Epithelial cell of proximal tubule (primary cell): ENCODE data around the gene PRPF8. TPM values are rescaled to one million over a fixed set of nuclear protein-coding genes. Genes with fewer than 3 reads are reported as not detected.

Experiments
- DNase-seq: peaks from one replicate; pipeline ENCODE4 v3.0.0-alpha.2; 2011; ENCODE audit warnings: low read depth
- H3K4me3 ChIP-seq: 2 replicates; pipeline ENCODE4 v1.5.1; 2011; ENCODE audit warnings: low read depth, mild to moderate bottlenecking, low read length
- total RNA-seq: library from RNA; depleted of rRNA; stranded (reverse); fragments of >200 nt; gene quantifications from 2 replicates; pipeline ENCODE4 v1.2.3, GENCODE V29; 2015
- TF ChIP-seq, protein P1 (sequence below): conservative IDR thresholded peaks from 2 replicates; pipeline ENCODE4 v1.5.1; 2012; ENCODE audit warnings: low read depth, mild to moderate bottlenecking, low read length

Gene PRPF8
- total RNA-seq, 1 donor from 2014 or later: 119 TPM

DNA sequence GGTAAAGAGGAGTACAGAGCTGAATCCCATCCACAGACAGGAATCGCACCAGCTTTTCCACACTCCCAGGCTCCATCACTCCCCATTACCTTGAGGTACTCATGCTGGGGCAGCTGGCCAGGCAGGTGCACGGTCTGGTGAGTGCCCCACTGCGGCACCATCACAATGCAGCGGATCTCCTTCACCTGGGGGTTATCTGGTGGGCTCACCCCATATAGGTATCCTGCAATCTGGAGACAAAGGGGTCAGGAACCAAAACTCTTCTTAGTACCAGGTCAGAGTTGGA, 33.2 kb downstream of the PRPF8 start:
- TF ChIP-seq, protein P1, sequence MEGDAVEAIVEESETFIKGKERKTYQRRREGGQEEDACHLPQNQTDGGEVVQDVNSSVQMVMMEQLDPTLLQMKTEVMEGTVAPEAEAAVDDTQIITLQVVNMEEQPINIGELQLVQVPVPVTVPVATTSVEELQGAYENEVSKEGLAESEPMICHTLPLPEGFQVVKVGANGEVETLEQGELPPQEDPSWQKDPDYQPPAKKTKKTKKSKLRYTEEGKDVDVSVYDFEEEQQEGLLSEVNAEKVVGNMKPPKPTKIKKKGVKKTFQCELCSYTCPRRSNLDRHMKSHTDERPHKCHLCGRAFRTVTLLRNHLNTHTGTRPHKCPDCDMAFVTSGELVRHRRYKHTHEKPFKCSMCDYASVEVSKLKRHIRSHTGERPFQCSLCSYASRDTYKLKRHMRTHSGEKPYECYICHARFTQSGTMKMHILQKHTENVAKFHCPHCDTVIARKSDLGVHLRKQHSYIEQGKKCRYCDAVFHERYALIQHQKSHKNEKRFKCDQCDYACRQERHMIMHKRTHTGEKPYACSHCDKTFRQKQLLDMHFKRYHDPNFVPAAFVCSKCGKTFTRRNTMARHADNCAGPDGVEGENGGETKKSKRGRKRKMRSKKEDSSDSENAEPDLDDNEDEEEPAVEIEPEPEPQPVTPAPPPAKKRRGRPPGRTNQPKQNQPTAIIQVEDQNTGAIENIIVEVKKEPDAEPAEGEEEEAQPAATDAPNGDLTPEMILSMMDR: no peak
- DNase-seq: no peak
- no peak overlapping the region for H3K4me3 ChIP-seq

DNA sequence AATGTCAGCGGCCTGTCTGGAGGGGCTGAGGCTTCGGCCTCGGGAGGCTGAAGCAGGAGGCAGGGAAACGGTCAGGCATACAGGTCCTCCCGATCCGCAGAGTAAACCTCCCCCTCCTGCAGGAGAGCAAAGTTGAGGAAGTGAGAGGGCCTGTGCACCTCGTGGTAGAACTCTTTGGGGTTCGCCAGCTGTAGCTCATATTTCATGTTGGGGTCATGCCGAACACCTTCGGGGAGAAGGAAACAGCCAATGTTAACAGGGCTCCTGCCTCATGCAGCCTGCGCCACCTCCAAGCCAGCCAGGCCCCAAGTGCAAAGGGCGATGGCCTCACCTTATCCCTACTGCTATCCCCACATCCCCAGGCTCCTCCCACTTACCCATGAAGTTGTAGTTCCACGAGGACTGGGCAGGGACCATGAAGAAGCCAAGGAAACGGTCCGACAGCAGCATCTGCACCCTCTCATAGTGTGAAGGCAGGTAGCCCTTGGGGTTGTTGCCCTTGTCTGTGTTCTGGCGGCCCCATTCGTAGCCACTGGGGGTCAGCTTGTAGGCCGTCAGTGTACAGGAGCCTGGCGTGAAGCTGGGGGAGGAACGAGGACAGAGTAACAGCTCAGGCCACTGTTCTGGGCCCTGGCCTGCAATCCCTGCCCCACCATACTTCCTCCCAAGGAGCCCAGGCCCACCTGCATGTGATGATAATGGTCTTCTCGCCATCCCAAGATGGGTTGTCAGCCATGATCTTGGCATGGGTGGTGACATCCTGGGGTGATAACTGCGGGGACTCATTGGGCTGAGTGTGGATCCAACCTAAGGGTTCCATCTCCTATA, 33.7 kb downstream of the PRPF8 start:
- no peak for DNase-seq
- no peak overlapping the region for H3K4me3 ChIP-seq
- TF ChIP-seq, protein P1: no peak

DNA sequence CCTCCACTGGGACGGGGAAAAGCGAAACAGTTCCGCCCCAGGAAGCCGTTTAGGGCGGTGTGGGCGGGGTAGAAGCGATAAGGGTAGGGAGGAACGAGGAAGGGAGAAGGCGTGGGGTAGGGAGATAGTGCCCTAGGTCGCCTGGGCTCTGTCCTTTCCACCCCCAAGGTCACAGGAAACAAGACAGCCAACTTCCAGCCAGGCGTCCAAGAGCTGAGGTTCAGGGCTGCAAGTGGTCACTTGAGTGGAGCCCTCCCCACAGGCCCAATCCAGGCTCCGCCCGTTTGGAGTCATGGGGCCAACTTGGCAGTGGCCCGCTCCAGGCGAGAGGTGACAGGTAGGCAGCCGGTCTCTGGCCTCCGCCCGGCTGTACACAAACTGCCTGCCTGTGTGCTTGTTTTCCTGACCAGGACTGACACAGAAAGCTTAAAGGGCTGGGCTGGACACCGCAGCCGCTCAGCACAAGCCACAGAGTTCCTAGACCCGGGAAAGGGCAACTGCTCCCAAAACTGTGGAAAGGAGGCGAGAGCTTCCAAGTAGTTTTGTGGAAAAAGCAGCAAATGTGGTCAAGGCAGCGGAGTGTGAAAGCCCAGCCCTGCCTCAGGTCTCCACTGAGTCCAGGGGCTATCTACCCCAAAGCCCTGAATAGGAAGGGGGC, 34.7 kb downstream of the PRPF8 start, which contains the start of gene RILP:
TSS of gene RILP (minus strand) at position 23 of the 658 bp plus-strand sequence. CDS start 62 bp downstream, outside the sequence.
- no peak for DNase-seq
- TF ChIP-seq, protein P1: no peak
- H3K4me3 ChIP-seq: peak within 1 kb of the TSS; percentile 64

DNA sequence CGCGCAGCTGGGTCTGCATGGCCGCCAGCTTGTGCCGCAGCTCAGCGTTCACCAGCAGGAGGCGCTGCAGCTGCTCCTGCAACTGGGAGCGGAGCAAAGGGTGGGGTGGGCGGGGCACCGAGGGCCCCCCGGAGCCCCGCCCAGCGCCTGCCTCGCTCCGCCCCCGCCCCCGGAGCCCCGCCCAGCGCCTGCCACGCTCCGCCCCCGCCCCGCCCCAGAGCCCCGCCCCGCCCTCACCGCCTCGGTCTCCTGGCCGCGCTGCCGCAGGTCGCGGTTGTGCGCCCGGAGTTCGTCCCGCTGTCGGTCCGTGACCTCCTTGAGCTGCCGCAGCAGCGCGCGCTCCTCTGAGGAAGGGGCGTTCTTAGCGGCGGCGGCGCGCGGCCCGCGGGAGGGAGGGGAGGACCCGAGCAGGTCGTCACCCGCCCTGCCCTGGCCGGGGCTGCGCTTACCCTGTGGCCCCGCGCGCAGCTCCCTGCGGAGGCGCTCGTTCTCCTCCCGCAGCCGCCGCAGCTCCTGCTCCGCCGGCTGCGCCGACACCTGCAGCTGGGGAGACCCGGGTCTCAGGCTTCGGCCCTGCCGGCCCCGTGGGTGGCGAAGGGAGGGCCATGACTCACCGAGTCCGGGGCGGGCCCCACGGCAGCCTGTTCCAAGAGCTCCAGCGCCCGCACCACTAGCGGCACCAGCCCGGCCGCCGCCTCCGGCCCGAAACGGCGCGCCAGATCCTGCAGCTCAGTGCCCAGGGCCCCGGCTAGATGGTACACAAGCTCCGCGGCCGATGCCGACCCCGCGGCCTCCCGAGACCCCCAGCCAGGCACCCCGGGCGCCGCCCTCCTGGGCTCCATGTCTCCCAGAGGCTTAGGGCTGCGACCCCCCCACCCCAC, 35.5 kb downstream of the PRPF8 start:
- TF ChIP-seq, protein P1: peak; percentile 71
- H3K4me3 ChIP-seq: peak overlapping the region; percentile 64
- no peak for DNase-seq

DNA sequence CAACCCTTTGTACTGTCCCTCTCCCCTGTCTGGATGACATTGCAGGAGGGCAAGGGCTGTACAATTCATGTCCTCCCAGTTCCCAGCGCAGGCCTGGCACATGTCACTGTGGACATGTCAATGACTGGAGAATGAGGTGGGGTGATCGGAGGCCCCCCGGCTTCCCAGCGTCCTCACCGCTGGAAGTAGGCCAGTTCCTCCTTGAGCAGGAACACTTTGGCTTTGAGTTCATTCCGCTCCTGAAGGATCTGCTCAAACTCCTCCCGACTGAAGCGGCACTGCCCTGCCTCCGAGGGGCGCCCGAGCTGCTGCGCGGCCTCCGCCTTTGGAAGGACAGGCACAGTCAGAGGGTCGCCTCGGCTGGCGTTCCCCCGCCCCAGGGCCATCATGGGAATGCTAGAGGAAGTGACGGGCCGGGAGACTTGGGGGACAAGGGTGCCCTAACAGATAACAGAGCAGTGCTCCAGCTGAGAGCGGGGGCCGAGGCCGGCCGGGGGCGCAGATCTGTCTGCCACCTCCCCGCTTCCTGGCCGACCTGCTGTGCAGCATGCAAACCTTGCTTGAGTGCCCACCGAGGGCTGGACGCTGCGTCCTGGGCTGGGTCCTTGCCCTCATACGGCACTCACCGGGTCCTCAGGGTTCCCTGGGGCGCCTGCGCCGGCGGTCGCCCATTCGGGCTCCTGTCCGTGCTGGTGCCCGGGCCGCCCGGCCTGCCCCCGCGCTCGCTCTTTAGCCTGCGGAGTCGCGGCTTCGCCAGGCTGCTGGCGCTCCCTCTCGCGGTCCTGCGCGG, 36.3 kb downstream of the PRPF8 start:
- no peak for DNase-seq
- TF ChIP-seq, protein P1: no peak
- H3K4me3 ChIP-seq: peak overlapping the region; percentile 53

DNA sequence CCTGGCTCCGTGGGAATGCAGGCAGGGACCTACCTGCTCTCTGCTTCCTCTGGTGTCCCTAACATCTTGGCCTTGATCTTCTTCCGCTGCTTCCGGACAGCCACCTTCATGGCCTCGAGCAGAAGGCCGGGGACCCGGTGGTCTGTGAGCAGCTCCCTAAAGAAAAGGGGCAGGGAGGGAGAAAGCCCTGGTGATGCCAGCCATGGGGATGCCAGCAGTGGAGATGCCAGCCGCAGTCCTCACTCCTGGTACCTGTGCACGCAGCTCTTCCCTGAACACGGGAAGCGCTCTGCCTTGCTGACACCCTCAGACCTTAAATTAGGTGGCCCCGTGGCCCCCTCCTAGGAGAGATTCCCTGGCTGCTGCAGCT, 36.9 kb downstream of the PRPF8 start:
- DNase-seq: no peak
- TF ChIP-seq, protein P1: no peak
- no peak overlapping the region for H3K4me3 ChIP-seq
